LNCAP (cell line): Measurements from ENCODE around the gene GPC6.

ENCODE experiments used
- TF ChIP-seq, protein P1 (sequence below): fragments of 450-650 bp; IDR thresholded peaks from 2 replicates; pipeline ENCODE4 v1.5.1; 2017; ENCODE audit warnings: mild to moderate bottlenecking

GPC6 gene

GRCh38 chr13:94090773-94091480 is 864.3 kb downstream of the GPC6 start:
- TF ChIP-seq, protein P1, sequence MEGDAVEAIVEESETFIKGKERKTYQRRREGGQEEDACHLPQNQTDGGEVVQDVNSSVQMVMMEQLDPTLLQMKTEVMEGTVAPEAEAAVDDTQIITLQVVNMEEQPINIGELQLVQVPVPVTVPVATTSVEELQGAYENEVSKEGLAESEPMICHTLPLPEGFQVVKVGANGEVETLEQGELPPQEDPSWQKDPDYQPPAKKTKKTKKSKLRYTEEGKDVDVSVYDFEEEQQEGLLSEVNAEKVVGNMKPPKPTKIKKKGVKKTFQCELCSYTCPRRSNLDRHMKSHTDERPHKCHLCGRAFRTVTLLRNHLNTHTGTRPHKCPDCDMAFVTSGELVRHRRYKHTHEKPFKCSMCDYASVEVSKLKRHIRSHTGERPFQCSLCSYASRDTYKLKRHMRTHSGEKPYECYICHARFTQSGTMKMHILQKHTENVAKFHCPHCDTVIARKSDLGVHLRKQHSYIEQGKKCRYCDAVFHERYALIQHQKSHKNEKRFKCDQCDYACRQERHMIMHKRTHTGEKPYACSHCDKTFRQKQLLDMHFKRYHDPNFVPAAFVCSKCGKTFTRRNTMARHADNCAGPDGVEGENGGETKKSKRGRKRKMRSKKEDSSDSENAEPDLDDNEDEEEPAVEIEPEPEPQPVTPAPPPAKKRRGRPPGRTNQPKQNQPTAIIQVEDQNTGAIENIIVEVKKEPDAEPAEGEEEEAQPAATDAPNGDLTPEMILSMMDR, result no peak

GRCh38 chr13:94093652-94094315 is 867.2 kb downstream of the GPC6 start:
- TF ChIP-seq, protein P1, result no peak

DNA sequence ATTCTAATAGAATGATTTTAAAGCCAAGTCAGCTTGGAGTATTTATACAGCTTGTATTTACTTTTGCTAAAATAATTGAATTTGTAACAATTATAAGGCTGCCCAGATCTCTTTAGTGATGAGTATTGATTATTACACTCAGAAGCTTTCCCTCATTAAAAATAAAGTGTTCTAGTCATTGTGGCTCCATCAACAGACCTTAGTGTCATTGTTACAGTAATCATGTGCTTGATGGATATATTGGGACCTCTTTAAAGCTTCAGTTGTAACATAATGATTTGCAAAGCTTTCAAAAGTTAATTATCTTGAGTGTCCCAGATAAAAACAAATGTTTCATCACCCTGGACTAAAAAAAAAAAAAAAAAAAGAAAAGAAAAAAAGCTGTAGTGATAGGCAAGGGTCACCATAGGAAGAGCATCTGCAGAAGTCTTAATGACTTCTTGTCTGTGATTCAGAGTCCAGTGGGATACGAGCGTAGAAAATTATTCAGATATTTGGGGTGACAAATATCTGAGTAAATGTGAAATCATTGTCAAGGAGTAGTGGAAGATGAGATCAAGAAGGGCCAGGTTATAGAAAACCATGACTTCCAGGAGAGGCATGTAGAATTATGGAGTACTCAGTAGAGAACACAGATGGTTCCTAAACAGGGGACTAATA is 883.2 kb downstream of the GPC6 start:
- TF ChIP-seq, protein P1, result no peak

DNA sequence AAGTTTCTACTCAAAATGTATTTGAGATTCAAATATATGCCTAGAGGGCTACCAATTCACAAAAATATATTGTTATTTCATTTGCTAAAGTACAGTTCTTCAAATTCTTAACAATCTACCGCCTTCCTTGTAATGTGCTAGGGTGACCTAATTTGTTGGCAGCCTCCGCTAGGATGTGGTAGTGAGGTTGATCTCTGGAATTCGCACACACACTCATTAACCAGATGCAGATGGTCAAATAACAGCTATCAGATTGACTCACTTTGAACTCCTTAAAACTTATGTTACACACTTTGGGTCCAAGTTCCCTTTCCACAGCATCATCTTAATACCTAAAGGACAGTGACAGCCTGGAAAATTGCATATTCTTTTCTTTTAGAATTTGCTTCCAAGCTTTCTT is 885.6 kb downstream of the GPC6 start:
- TF ChIP-seq, protein P1, result no peak

GRCh38 chr13:94112731-94113130 is 886.1 kb downstream of the GPC6 start:
- TF ChIP-seq, protein P1, result 0 out of 2 replicates have a peak, but pooled peaks have one; percentile 14

GRCh38 chr13:94113245-94113644 is 886.6 kb downstream of the GPC6 start:
- TF ChIP-seq, protein P1, result no peak

DNA sequence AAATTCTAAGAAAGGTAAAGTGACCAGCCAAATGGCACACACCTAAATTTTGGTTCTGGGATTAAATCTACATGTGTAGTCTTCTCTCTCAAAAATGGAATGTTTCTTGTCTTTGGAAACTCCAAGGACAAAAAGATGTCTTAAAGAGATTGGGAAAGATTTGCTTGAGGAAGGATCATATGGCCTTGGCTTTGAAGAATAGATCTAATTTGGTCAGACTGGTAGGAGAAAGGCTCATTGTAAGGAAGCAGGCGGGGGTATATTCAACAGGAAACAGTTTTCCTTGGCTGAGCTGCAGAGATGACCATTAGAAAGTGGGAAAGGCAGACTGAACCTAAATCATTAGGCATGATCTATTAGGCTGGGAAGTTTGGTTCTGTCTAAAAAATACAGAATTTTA is 887.6 kb downstream of the GPC6 start:
- TF ChIP-seq, protein P1, result no peak
